ENCODE data around the gene BCKDHA. TPM values are rescaled to one million over a fixed set of nuclear protein-coding genes. Genes with fewer than 3 reads are reported as not detected.

Gene BCKDHA
- total and polyA plus RNA-seq, 9 of the 15 experiments (the other 6 are each of a cell fraction or from before 2014, with no cell fraction given): 4.5 to 52.5 (median 14.1) TPM

DNA sequence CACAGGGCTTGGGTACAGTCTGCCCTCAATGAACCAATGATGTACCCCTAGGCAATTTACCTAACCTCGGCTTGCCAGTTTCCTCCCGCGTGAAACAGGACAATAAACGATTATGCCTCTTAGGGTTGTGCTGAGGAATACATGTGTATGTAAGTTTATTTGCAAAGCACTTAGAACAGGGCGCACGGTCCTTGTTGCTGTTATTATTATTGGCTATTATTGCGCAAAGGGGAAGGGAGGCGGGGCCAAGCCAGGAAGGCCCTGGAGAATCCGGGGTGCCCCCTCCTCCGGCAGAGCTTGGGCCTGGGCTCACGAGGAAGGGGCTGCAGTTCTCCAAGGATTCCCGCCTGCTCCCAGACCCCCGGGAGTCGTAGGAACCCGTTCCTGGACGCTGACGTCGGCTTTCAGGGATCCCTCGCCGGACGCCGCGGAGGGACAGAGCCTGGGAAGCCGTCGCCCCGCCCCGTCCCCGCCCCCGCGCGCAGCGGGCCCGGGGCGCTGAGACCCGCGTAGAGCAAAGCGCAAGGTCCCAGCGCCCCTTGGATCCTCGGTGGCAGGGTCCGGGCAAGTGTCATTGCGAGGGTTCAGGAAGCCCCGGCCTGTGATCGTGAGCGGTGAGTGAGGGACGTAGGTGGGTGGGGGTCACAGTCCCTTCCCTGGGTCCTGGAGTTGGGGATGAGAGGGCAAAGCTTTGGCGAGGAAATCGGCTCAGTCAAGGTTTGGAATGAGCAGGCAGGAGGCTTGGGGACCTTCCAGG lies 21.2 kb upstream of the BCKDHA start, which contains the start of gene TMEM91 (continued):
- TF ChIP-seq ZNF668 (CRISPR knock-in tag; IDR thresholded peaks at IDR 0.05) (no peak), NONO (IDR thresholded peaks at IDR 0.05; ENCODE audit: low read depth in 2 of 2, low read length in 1 of 2) (no peak)

DNA sequence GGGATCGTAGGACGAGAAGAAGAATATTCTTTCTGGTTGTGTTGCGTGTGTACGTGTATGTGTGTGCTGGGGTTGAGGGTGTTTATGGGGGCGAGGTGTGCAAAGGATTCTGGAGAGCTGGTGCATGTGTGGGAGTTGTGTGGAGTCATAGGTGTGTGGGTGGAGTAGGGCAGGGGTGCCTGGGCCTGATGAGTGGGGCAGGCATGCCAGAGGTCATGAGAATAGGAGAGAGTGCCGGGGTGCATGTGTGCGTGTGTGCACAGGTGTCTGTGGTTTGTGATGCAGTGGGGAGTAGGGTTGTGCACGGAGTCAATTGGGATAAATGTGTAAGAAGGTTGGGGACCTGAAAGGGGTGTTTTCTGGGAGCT lies 20.6 kb upstream of the BCKDHA start:
- in situ Hi-C loops (cut with MboI) (no loop called here), intact Hi-C loops (cut with micrococcal nuclease) (no loop called here)
- ATAC-seq: no peak
- Histone ChIP-seq H3K4me2 (ENCODE audit: insufficient read depth, low read length) (no peak overlapping the region), H3K36me3 (ENCODE audit: control insufficient read depth, insufficient read depth, low read length) (0 out of 3 replicates have a peak, but pooled peaks cover 3% of the 10 kb centered on the region), H3K4me1 (replicated peaks in 1 of 2; ENCODE audit: control insufficient read depth in 2 of 2, insufficient read depth in 2 of 2, low read length in 2 of 2) (peaks cover 0 to 19% of the 10 kb centered on the region in 2 experiments; a peak in 3 of 5 replicates), H3K27me3 (ENCODE audit: control insufficient read depth in 2 of 2, insufficient read depth in 2 of 2, low read length in 2 of 2) (no peaks in the 10 kb centered on the region), H3K9me1 (ENCODE audit: control insufficient read depth, insufficient read depth, low read length) (no peaks in the 10 kb centered on the region), H3K9me3 (replicated peaks; ENCODE audit: control insufficient read depth, insufficient read depth, low read depth, low read length) (no peaks in the 10 kb centered on the region), H3K9ac (ENCODE audit: insufficient read depth in 1 of 2, low read depth in 2 of 2, low read length in 2 of 2) (0 out of 4 replicates have a peak overlapping the region, but pooled peaks of 1 of the 2 experiments have one; percentile 26), H2AFZ (ENCODE audit: low read depth, low read length) (no peak overlapping the region), H3K27ac (ENCODE audit: extremely low read depth, low read depth, low read length) (no peak overlapping the region), H3K4me3 (no peak overlapping the region), H4K20me1 (replicated peaks; ENCODE audit: control insufficient read depth, insufficient read depth, low read length) (no peaks in the 10 kb centered on the region), H3K79me2 (ENCODE audit: control insufficient read depth, insufficient read depth, low read length) (peaks cover 6% of the 10 kb centered on the region; the same call in 1 of the 3 replicates)
- no peak for DNase-seq (ENCODE audit: extremely low read depth in 1 of 4, low spot score in 3 of 4)
- TF ChIP-seq EGR1 (conservative IDR thresholded peaks at IDR 0.05) (peak; percentile 87), POLR2A (conservative IDR thresholded peaks at IDR 0.05) (peak; percentile 33; the same call in 1 of the 2 replicates), HNRNPL (IDR thresholded peaks at IDR 0.05; ENCODE audit: low read depth, low read length) (no peak), HDAC3 (IDR thresholded peaks at IDR 0.05; ENCODE audit: borderline replicate concordance, partially characterized antibody) (no peak), MTF1 (CRISPR knock-in tag; IDR thresholded peaks at IDR 0.05; ENCODE audit: borderline replicate concordance) (no peak)
- FAIRE-seq: no peak
- BruUV-seq (replicated peaks): no TSS peak
- POLR2A ChIA-PET: no interaction called here
- CTCF ChIA-PET (ENCODE audit: low intra/inter-chr PET ratio): no interaction called here
- 77% methylated on average over 3 of the region's 8 CpGs for WGBS (ENCODE audit: insufficient coverage, low coverage, missing lambda C conversion rate)

All from K562 (cell line).